HepG2 (cell line): ENCODE measurements around the gene PREX1. TPM values are rescaled to one million over a fixed set of nuclear protein-coding genes. Genes with fewer than 3 reads are reported as not detected.
A peak's percentile ranks its signal among the peaks of the same experiment; 100 is the strongest.

ENCODE experiments used
- GABPB1 ChIP-seq: IDR thresholded peaks from 2 replicates; pipeline ENCODE4 v1.6.1; 2016; ENCODE audit warnings: mild to moderate bottlenecking, missing genetic modification reagents, moderate library complexity, missing compliant biosample characterization
- NCOA5 ChIP-seq: sonication (generic); formaldehyde crosslinking; IDR thresholded peaks from 2 replicates; pipeline ENCODE4 v1.4.0; 2020; ENCODE audit warnings: missing genetic modification reagents
- SOX6 ChIP-seq, 2 experiments: fragments of 450-650 bp in 1 of 2; sonication (generic) in 1 of 2; formaldehyde crosslinking in 1 of 2; IDR thresholded peaks; 2 replicates each; pipeline versions ENCODE4 v1.4.0 to v1.6.1; 2017 to 2020; ENCODE audit warnings: antibody characterized with exemption in 1 of 2, mild to moderate bottlenecking in 1 of 2, missing genetic modification reagents in 1 of 2
- polyA plus RNA-seq, 8 experiments: library from polyadenylated mRNA; depleted of rRNA in 3 of 8; stranded (reverse) in 7 of 8; unstranded in 1 of 8; fragments of >200 nt; fragmentation: Illumina TruSeq in 4 of 8; extraction: Trizol in 4 of 8; gene quantifications; 2 replicates each; pipeline versions ENCODE4 v1.2.1 to v1.2.3, GENCODE V29; 2011 to 2016; ENCODE audit warnings: low read depth in 4 of 8, missing spikeins in 1 of 8, mixed read lengths in 1 of 8; ENCODE audit not compliant: insufficient read depth in 1 of 8
- total RNA-seq, 5 experiments: library from RNA; depleted of rRNA; stranded (reverse); fragments of >200 nt; fragmentation: Illumina TruSeq; extraction: Trizol; gene quantifications; 2 replicates each; pipeline ENCODE4 v1.2.3, GENCODE V29; 2016; ENCODE audit warnings: low read depth in 1 of 5
- TF ChIP-seq, protein P1 (sequence below), 2 experiments: fragments of 450-650 bp in 1 of 2; sonication (generic) in 1 of 2; formaldehyde crosslinking in 1 of 2; IDR thresholded peaks; 2 replicates each; pipeline versions ENCODE4 v1.6.1 to v1.8.0; 2016 to 2022; ENCODE audit warnings: antibody characterized with exemption in 1 of 2, mild to moderate bottlenecking in 1 of 2, missing genetic modification reagents in 1 of 2
- TF ChIP-seq, protein P2 (sequence below), 2 experiments: sonication (generic) in 1 of 2; formaldehyde crosslinking in 1 of 2; IDR thresholded peaks; 2 replicates each; pipeline versions ENCODE4 v1.5.1 to v1.6.1; 2011 to 2020; ENCODE audit warnings: borderline replicate concordance in 1 of 2, low read depth in 1 of 2, low read length in 1 of 2, mild to moderate bottlenecking in 1 of 2, missing genetic modification reagents in 1 of 2, moderate library complexity in 1 of 2

PREX1 gene
- total and polyA plus RNA-seq, 2 of the 13 experiments (the other 11 are each of a cell fraction or from before 2014, with no cell fraction given) = 0.02 to 0.04 TPM

DNA sequence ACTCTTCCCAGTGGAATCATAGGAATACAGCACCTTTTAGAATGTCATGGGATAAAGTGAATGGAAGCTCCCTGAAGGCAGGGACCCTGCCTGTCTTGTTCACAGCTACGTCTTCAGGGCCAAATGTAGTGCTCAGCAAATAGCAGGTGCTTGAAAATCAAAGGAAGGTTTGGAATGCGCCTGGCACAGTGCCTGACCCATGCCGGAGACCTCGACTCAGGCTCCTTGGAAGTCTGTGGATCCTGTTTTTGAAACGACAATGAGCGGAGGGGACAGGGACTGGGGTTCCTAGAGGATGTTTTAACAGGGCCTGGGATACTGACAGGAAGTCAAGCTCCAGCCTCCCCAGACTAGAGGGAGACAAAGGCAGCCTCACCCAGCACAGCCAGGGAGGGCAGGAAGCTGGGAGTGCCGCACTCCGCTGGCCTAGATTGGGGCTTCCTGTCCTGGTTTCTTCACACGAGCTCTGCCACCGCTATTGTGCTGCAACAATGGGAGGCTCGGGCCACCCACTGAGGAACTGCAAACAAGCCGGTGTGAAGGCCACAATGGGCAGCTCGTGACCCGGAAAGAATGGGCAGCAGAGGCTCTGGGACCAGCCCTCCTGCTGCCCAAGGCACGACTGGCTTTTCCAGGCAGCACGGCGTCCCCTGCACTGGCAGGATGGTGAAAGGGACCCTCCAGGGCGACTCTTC, 76.7 kb downstream of the PREX1 start (continued):
- TF ChIP-seq, protein P1, sequence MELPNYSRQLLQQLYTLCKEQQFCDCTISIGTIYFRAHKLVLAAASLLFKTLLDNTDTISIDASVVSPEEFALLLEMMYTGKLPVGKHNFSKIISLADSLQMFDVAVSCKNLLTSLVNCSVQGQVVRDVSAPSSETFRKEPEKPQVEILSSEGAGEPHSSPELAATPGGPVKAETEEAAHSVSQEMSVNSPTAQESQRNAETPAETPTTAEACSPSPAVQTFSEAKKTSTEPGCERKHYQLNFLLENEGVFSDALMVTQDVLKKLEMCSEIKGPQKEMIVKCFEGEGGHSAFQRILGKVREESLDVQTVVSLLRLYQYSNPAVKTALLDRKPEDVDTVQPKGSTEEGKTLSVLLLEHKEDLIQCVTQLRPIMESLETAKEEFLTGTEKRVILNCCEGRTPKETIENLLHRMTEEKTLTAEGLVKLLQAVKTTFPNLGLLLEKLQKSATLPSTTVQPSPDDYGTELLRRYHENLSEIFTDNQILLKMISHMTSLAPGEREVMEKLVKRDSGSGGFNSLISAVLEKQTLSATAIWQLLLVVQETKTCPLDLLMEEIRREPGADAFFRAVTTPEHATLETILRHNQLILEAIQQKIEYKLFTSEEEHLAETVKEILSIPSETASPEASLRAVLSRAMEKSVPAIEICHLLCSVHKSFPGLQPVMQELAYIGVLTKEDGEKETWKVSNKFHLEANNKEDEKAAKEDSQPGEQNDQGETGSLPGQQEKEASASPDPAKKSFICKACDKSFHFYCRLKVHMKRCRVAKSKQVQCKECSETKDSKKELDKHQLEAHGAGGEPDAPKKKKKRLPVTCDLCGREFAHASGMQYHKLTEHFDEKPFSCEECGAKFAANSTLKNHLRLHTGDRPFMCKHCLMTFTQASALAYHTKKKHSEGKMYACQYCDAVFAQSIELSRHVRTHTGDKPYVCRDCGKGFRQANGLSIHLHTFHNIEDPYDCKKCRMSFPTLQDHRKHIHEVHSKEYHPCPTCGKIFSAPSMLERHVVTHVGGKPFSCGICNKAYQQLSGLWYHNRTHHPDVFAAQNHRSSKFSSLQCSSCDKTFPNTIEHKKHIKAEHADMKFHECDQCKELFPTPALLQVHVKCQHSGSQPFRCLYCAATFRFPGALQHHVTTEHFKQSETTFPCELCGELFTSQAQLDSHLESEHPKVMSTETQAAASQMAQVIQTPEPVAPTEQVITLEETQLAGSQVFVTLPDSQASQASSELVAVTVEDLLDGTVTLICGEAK (IDR thresholded peaks at IDR 0.05) = no peak
- TF ChIP-seq, protein P1 (CRISPR knock-in tag; IDR thresholded peaks at IDR 0.05) = peak; percentile 43; the same call in 1 of the 2 replicates
- TF ChIP-seq NCOA5 (CRISPR knock-in tag) (no peak), SOX6 (IDR thresholded peaks at IDR 0.05) (no peak), SOX6 (CRISPR knock-in tag; IDR thresholded peaks at IDR 0.05) (peak; percentile 67), GABPB1 (peak; percentile 28; the same call in 1 of the 2 replicates)
- TF ChIP-seq, protein P2, sequence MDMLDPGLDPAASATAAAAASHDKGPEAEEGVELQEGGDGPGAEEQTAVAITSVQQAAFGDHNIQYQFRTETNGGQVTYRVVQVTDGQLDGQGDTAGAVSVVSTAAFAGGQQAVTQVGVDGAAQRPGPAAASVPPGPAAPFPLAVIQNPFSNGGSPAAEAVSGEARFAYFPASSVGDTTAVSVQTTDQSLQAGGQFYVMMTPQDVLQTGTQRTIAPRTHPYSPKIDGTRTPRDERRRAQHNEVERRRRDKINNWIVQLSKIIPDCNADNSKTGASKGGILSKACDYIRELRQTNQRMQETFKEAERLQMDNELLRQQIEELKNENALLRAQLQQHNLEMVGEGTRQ (IDR thresholded peaks at IDR 0.05; ENCODE audit: low read depth, low read length) = no peak
- TF ChIP-seq, protein P2 (CRISPR knock-in tag; IDR thresholded peaks at IDR 0.05; ENCODE audit: borderline replicate concordance) = no peak
